HEK293 (cell line): ENCODE results near the gene SLC7A10.

Experiments
- EGR2 ChIP-seq: fragments of 450-650 bp; formaldehyde crosslinking; IDR thresholded peaks from 2 replicates; pipeline ENCODE4 v1.5.1; 2016; ENCODE audit warnings: low read depth, missing biosample characterization, missing genetic modification characterization
- OSR2 ChIP-seq: fragments of 450-650 bp; formaldehyde crosslinking; IDR thresholded peaks from 2 replicates; pipeline ENCODE4 v1.5.1; 2016; ENCODE audit warnings: missing biosample characterization, missing genetic modification characterization
- ZBTB20 ChIP-seq: fragments of 450-650 bp; formaldehyde crosslinking; IDR thresholded peaks from 2 replicates; pipeline ENCODE4 v1.5.1; 2016; ENCODE audit warnings: missing biosample characterization, missing genetic modification characterization
- ZBTB8A ChIP-seq: fragments of 450-650 bp; formaldehyde crosslinking; IDR thresholded peaks from 2 replicates; pipeline ENCODE4 v1.5.1; 2016; ENCODE audit warnings: missing biosample characterization, missing genetic modification characterization
- ZFP37 ChIP-seq: fragments of 450-650 bp; formaldehyde crosslinking; IDR thresholded peaks from 2 replicates; pipeline ENCODE4 v1.5.1; 2016; ENCODE audit warnings: missing biosample characterization, missing genetic modification characterization
- ZIC2 ChIP-seq: fragments of 450-650 bp; formaldehyde crosslinking; IDR thresholded peaks from 2 replicates; pipeline ENCODE4 v1.5.1; 2016; ENCODE audit warnings: missing biosample characterization, missing genetic modification characterization
- ZNF112 ChIP-seq: fragments of 450-650 bp; formaldehyde crosslinking; IDR thresholded peaks from 2 replicates; pipeline ENCODE4 v1.5.0; 2017; ENCODE audit warnings: missing biosample characterization, missing genetic modification characterization
- ZNF138 ChIP-seq: fragments of 450-650 bp; formaldehyde crosslinking; IDR thresholded peaks from 2 replicates; pipeline ENCODE4 v1.5.1; 2016; ENCODE audit warnings: missing biosample characterization, missing genetic modification characterization, borderline replicate concordance
- ZNF157 ChIP-seq: fragments of 450-650 bp; formaldehyde crosslinking; IDR thresholded peaks from 2 replicates; pipeline ENCODE4 v1.5.1; 2016; ENCODE audit warnings: missing biosample characterization, missing genetic modification characterization
- ZNF2 ChIP-seq: fragments of 450-650 bp; formaldehyde crosslinking; IDR thresholded peaks from 2 replicates; pipeline ENCODE4 v1.5.1; 2016; ENCODE audit warnings: missing biosample characterization, missing genetic modification characterization
- ZNF214 ChIP-seq: fragments of 450-650 bp; formaldehyde crosslinking; IDR thresholded peaks from 2 replicates; pipeline ENCODE4 v1.5.1; 2017; ENCODE audit warnings: missing biosample characterization, mild to moderate bottlenecking, missing genetic modification characterization, borderline replicate concordance
- ZNF221 ChIP-seq: fragments of 450-650 bp; formaldehyde crosslinking; IDR thresholded peaks from 2 replicates; pipeline ENCODE4 v1.5.1; 2017; ENCODE audit warnings: missing biosample characterization, missing genetic modification characterization, borderline replicate concordance
- ZNF223 ChIP-seq: fragments of 450-650 bp; formaldehyde crosslinking; IDR thresholded peaks from 2 replicates; pipeline ENCODE4 v1.5.1; 2016; ENCODE audit warnings: missing biosample characterization, missing genetic modification characterization
- ZNF391 ChIP-seq: fragments of 450-650 bp; formaldehyde crosslinking; IDR thresholded peaks from 2 replicates; pipeline ENCODE4 v1.5.1; 2016; ENCODE audit warnings: low read depth, missing biosample characterization, missing genetic modification characterization, borderline replicate concordance
- ZNF530 ChIP-seq: fragments of 450-650 bp; formaldehyde crosslinking; IDR thresholded peaks from 2 replicates; pipeline ENCODE4 v1.5.1; 2016; ENCODE audit warnings: low read depth, missing biosample characterization, missing genetic modification characterization
- ZNF701 ChIP-seq: fragments of 450-650 bp; formaldehyde crosslinking; IDR thresholded peaks from 2 replicates; pipeline ENCODE4 v1.5.1; 2016; ENCODE audit warnings: missing biosample characterization, missing genetic modification characterization
- TF ChIP-seq, protein P1 (sequence below): fragments of 450-650 bp; formaldehyde crosslinking; IDR thresholded peaks from 2 replicates; pipeline ENCODE4; 2016; ENCODE audit warnings: missing biosample characterization, missing genetic modification characterization
- TF ChIP-seq, protein P2 (sequence below): fragments of 450-650 bp; formaldehyde crosslinking; IDR thresholded peaks from 2 replicates; pipeline ENCODE4 v1.5.1; 2016; ENCODE audit warnings: missing biosample characterization, missing genetic modification characterization
- TF ChIP-seq, protein P3 (sequence below): fragments of 450-650 bp; formaldehyde crosslinking; IDR thresholded peaks from 2 replicates; pipeline ENCODE4 v1.5.1; 2016; ENCODE audit warnings: missing biosample characterization, missing genetic modification characterization
- TF ChIP-seq, protein P4 (sequence below): fragments of 450-650 bp; formaldehyde crosslinking; IDR thresholded peaks from 2 replicates; pipeline ENCODE4 v1.5.1; 2016; ENCODE audit warnings: missing biosample characterization, missing genetic modification characterization
- TF ChIP-seq, protein P5 (sequence below): fragments of 450-650 bp; formaldehyde crosslinking; IDR thresholded peaks from 2 replicates; pipeline ENCODE4 v1.5.1; 2016; ENCODE audit warnings: missing biosample characterization, missing genetic modification characterization
- TF ChIP-seq, protein P6 (sequence below): fragments of 450-650 bp; formaldehyde crosslinking; IDR thresholded peaks from 2 replicates; pipeline ENCODE4 v1.5.1; 2016; ENCODE audit warnings: missing biosample characterization, missing genetic modification characterization
- TF ChIP-seq, protein P7 (sequence below): fragments of 450-650 bp; formaldehyde crosslinking; IDR thresholded peaks from 2 replicates; pipeline ENCODE4 v1.5.1; 2016; ENCODE audit warnings: missing biosample characterization, missing genetic modification characterization, borderline replicate concordance

SLC7A10 gene

DNA sequence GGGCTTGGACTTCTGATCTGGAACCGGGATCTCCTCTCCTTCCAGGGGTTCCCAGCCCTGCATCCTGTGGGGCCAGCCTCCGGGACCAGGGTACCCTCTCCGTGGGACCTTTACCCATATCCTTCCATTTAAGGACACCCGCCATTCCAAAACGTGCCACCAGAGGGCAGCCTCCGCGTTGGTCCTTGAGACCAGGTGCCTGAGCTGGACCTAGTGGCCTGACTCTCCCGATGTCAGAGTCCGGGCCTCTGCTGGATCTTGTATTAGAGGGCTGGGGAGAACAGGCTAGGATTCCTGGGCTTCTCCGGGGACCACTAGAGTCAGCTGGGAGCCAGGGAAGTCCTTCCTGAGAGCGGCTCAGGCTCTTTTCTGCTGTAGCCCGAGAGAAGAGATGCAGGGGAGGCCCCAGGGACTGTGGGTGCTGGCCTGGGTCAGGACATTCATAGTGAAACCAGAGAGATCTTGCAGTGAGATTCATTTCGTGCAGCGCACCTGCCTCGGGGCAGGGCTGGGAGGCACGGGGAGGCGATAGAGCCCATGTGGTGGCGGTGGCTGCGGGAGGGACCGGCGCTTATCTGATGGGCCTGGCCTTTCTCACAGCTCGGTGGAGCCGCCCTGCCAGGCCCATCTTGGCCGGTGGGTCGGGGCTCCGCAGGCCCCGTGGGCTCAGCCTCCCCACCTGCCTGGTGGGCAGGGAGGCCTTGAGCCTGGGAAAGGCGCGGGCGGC is 9.8 kb upstream of the SLC7A10 start (continued):
- TF ChIP-seq, protein P1, sequence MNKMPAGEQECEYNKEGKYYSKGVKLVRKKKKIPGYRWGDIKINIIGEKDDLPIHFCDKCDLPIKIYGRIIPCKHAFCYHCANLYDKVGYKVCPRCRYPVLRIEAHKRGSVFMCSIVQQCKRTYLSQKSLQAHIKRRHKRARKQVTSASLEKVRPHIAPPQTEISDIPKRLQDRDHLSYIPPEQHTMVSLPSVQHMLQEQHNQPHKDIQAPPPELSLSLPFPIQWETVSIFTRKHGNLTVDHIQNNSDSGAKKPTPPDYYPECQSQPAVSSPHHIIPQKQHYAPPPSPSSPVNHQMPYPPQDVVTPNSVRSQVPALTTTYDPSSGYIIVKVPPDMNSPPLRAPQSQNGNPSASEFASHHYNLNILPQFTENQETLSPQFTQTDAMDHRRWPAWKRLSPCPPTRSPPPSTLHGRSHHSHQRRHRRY (tag by site-specific recombination) = no peak
- no peak for TF ChIP-seq ZNF223
- no peak for TF ChIP-seq ZBTB20 (tag by site-specific recombination)
- TF ChIP-seq, protein P2, sequence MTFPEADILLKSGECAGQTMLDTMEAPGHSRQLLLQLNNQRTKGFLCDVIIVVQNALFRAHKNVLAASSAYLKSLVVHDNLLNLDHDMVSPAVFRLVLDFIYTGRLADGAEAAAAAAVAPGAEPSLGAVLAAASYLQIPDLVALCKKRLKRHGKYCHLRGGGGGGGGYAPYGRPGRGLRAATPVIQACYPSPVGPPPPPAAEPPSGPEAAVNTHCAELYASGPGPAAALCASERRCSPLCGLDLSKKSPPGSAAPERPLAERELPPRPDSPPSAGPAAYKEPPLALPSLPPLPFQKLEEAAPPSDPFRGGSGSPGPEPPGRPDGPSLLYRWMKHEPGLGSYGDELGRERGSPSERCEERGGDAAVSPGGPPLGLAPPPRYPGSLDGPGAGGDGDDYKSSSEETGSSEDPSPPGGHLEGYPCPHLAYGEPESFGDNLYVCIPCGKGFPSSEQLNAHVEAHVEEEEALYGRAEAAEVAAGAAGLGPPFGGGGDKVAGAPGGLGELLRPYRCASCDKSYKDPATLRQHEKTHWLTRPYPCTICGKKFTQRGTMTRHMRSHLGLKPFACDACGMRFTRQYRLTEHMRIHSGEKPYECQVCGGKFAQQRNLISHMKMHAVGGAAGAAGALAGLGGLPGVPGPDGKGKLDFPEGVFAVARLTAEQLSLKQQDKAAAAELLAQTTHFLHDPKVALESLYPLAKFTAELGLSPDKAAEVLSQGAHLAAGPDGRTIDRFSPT (tag by site-specific recombination) = no peak
- TF ChIP-seq ZNF221 = no peak
- TF ChIP-seq, protein P3, sequence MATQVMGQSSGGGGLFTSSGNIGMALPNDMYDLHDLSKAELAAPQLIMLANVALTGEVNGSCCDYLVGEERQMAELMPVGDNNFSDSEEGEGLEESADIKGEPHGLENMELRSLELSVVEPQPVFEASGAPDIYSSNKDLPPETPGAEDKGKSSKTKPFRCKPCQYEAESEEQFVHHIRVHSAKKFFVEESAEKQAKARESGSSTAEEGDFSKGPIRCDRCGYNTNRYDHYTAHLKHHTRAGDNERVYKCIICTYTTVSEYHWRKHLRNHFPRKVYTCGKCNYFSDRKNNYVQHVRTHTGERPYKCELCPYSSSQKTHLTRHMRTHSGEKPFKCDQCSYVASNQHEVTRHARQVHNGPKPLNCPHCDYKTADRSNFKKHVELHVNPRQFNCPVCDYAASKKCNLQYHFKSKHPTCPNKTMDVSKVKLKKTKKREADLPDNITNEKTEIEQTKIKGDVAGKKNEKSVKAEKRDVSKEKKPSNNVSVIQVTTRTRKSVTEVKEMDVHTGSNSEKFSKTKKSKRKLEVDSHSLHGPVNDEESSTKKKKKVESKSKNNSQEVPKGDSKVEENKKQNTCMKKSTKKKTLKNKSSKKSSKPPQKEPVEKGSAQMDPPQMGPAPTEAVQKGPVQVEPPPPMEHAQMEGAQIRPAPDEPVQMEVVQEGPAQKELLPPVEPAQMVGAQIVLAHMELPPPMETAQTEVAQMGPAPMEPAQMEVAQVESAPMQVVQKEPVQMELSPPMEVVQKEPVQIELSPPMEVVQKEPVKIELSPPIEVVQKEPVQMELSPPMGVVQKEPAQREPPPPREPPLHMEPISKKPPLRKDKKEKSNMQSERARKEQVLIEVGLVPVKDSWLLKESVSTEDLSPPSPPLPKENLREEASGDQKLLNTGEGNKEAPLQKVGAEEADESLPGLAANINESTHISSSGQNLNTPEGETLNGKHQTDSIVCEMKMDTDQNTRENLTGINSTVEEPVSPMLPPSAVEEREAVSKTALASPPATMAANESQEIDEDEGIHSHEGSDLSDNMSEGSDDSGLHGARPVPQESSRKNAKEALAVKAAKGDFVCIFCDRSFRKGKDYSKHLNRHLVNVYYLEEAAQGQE (tag by site-specific recombination) = peak; percentile 55; the same call in 1 of the 2 replicates
- TF ChIP-seq EGR2 = no peak
- no peak for TF ChIP-seq ZNF214 (tag by site-specific recombination)
- TF ChIP-seq ZIC2 (tag by site-specific recombination) = no peak
- TF ChIP-seq, protein P4, sequence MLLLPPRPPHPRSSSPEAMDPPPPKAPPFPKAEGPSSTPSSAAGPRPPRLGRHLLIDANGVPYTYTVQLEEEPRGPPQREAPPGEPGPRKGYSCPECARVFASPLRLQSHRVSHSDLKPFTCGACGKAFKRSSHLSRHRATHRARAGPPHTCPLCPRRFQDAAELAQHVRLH (tag by site-specific recombination) = no peak
- TF ChIP-seq, protein P5, sequence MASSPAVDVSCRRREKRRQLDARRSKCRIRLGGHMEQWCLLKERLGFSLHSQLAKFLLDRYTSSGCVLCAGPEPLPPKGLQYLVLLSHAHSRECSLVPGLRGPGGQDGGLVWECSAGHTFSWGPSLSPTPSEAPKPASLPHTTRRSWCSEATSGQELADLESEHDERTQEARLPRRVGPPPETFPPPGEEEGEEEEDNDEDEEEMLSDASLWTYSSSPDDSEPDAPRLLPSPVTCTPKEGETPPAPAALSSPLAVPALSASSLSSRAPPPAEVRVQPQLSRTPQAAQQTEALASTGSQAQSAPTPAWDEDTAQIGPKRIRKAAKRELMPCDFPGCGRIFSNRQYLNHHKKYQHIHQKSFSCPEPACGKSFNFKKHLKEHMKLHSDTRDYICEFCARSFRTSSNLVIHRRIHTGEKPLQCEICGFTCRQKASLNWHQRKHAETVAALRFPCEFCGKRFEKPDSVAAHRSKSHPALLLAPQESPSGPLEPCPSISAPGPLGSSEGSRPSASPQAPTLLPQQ (tag by site-specific recombination) = no peak
- 0 out of 2 replicates have a peak, but pooled peaks have one; percentile 54 for TF ChIP-seq ZNF2 (tag by site-specific recombination)
- TF ChIP-seq ZNF138 (tag by site-specific recombination) = no peak
- TF ChIP-seq ZNF157 (tag by site-specific recombination) = no peak
- peak; percentile 79; the same call in 1 of the 2 replicates for TF ChIP-seq ZFP37
- no peak for TF ChIP-seq ZBTB8A (tag by site-specific recombination)
- TF ChIP-seq, protein P6, sequence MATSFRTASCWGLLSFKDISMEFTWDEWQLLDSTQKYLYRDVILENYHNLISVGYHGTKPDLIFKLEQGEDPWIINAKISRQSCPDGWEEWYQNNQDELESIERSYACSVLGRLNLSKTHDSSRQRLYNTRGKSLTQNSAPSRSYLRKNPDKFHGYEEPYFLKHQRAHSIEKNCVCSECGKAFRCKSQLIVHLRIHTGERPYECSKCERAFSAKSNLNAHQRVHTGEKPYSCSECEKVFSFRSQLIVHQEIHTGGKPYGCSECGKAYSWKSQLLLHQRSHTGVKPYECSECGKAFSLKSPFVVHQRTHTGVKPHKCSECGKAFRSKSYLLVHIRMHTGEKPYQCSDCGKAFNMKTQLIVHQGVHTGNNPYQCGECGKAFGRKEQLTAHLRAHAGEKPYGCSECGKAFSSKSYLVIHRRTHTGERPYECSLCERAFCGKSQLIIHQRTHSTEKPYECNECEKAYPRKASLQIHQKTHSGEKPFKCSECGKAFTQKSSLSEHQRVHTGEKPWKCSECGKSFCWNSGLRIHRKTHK (tag by site-specific recombination) = no peak
- no peak for TF ChIP-seq OSR2 (tag by site-specific recombination)
- TF ChIP-seq ZNF112 (tag by site-specific recombination) = no peak
- TF ChIP-seq ZNF391 (tag by site-specific recombination) = peak; percentile 72; the same call in 1 of the 2 replicates
- no peak for TF ChIP-seq ZNF701 (tag by site-specific recombination)
- no peak for TF ChIP-seq ZNF530
- TF ChIP-seq, protein P7, sequence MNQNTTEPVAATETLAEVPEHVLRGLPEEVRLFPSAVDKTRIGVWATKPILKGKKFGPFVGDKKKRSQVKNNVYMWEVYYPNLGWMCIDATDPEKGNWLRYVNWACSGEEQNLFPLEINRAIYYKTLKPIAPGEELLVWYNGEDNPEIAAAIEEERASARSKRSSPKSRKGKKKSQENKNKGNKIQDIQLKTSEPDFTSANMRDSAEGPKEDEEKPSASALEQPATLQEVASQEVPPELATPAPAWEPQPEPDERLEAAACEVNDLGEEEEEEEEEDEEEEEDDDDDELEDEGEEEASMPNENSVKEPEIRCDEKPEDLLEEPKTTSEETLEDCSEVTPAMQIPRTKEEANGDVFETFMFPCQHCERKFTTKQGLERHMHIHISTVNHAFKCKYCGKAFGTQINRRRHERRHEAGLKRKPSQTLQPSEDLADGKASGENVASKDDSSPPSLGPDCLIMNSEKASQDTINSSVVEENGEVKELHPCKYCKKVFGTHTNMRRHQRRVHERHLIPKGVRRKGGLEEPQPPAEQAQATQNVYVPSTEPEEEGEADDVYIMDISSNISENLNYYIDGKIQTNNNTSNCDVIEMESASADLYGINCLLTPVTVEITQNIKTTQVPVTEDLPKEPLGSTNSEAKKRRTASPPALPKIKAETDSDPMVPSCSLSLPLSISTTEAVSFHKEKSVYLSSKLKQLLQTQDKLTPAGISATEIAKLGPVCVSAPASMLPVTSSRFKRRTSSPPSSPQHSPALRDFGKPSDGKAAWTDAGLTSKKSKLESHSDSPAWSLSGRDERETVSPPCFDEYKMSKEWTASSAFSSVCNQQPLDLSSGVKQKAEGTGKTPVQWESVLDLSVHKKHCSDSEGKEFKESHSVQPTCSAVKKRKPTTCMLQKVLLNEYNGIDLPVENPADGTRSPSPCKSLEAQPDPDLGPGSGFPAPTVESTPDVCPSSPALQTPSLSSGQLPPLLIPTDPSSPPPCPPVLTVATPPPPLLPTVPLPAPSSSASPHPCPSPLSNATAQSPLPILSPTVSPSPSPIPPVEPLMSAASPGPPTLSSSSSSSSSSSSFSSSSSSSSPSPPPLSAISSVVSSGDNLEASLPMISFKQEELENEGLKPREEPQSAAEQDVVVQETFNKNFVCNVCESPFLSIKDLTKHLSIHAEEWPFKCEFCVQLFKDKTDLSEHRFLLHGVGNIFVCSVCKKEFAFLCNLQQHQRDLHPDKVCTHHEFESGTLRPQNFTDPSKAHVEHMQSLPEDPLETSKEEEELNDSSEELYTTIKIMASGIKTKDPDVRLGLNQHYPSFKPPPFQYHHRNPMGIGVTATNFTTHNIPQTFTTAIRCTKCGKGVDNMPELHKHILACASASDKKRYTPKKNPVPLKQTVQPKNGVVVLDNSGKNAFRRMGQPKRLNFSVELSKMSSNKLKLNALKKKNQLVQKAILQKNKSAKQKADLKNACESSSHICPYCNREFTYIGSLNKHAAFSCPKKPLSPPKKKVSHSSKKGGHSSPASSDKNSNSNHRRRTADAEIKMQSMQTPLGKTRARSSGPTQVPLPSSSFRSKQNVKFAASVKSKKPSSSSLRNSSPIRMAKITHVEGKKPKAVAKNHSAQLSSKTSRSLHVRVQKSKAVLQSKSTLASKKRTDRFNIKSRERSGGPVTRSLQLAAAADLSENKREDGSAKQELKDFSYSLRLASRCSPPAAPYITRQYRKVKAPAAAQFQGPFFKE (tag by site-specific recombination) = no peak
